Measurements from ENCODE around the gene CEPT1.
"Not testable (repeated sequence)": the region's sequence is repeated elsewhere in the genome, so short reads cannot be mapped to it uniquely, and the experiment has no call there.

- TF ChIP-seq CTCF (IDR thresholded peaks at IDR 0.05; ENCODE audit: insufficient read depth, low read length, poor library complexity, severe bottlenecking); EZH2phosphoT487 (conservative IDR thresholded peaks at IDR 0.05; ENCODE audit: low read length): not testable (repeated sequence)
These were observed 44.6 kb upstream of the CEPT1 start for GRCh38 chr1:111095421-111095820.
